Activated CD4-positive, alpha-beta T cell treated with anti-CD3 and anti-CD28 coated beads, Interleukin-2, amount 10 ng/mL, durations not matched to agents 7 days and 5 days (primary cell): ENCODE measurements around the gene DISC1. TPM values are rescaled to one million over a fixed set of nuclear protein-coding genes. Genes with fewer than 3 reads are reported as not detected.

Source experiments
- CTCF ChIA-PET: fragments of 350-600 bp; sonication (Branson Sonifier 250); formaldehyde crosslinking; loops from one replicate; lab custom pipeline; 2021; ENCODE audit warnings: antibody characterized with exemption; lab: Charles Lee
- POLR2A ChIA-PET: fragments of 350-600 bp; sonication (Branson Sonifier 250); formaldehyde crosslinking; loops from one replicate; lab custom pipeline; 2021; ENCODE audit warnings: antibody characterized with exemption; lab: Charles Lee
- DNase-seq: peaks from one replicate; pipeline ENCODE4 v3.0.0-alpha.2; 2020
- H3K27ac Mint-ChIP-seq: one replicate; pipeline ENCODE4 v1.8.0; 2021; ENCODE audit warnings: mild to moderate bottlenecking, moderate library complexity, mixed read lengths
- H3K27me3 Mint-ChIP-seq: one replicate; pipeline ENCODE4 v1.8.0; 2021; ENCODE audit warnings: mixed read lengths
- H3K36me3 Mint-ChIP-seq: one replicate; pipeline ENCODE4 v1.8.0; 2021; ENCODE audit warnings: low read depth, mixed read lengths
- H3K4me1 Mint-ChIP-seq: one replicate; pipeline ENCODE4 v1.8.0; 2021; ENCODE audit warnings: mixed read lengths
- H3K4me3 Mint-ChIP-seq: one replicate; pipeline ENCODE4 v1.8.0; 2021; ENCODE audit warnings: mild to moderate bottlenecking, moderate library complexity, mixed read lengths
- H3K9me3 Mint-ChIP-seq: one replicate; pipeline ENCODE4 v1.8.0; 2021; ENCODE audit warnings: mixed read lengths
- total RNA-seq, 2 experiments: library from RNA; stranded (reverse); gene quantifications; one replicate each; pipeline ENCODE4 v1.2.3, GENCODE V29; 2021

The DISC1 gene
- total RNA-seq, 2 experiments from 2014 or later, result 13.3 to 17.0 TPM

DNA sequence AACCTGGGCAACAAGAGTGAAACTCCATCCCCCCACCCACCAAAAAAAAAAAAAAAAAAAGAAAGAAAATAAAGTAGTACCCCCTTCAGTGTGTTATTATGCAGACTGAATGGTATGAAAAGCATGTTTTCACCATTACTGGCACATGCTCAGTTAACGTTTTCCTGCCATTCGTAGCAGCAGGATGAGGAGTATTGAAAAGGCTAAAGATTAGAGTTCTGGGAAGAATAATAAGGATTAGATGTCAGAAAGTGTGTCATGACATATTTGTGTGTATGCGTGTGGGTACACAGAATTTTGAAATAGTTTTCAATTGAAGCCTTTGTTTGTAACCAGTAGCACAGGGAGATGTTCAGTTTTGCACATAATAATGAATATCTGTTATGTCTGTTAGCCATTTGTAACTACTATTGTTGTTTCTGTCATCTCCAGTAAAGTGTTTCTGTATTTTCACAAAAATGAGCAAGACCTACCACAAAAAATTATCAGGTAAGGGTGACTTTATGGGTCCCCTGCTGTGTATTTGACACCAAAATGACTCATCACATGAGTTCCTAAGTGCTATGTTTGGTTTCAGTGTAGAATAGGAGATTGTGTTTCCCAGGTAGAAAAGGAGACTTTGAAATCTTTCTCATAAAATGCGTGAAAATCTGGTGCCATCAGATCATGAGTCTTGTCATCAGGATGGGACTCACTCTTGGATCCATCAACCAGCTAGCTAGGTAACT, 358.9 kb downstream of the DISC1 start:
- H3K27me3 Mint-ChIP-seq, result no peaks in the 10 kb centered on the region
- no peak for DNase-seq
- H3K36me3 Mint-ChIP-seq, result no peaks in the 10 kb centered on the region
- no peaks in the 10 kb centered on the region for H3K9me3 Mint-ChIP-seq
- no peak overlapping the region for H3K4me3 Mint-ChIP-seq
- ChIA-PET CTCF (no interaction called here), POLR2A (no interaction called here)
- peaks cover 2% of the 10 kb centered on the region for H3K4me1 Mint-ChIP-seq
- no peak overlapping the region for H3K27ac Mint-ChIP-seq

DNA sequence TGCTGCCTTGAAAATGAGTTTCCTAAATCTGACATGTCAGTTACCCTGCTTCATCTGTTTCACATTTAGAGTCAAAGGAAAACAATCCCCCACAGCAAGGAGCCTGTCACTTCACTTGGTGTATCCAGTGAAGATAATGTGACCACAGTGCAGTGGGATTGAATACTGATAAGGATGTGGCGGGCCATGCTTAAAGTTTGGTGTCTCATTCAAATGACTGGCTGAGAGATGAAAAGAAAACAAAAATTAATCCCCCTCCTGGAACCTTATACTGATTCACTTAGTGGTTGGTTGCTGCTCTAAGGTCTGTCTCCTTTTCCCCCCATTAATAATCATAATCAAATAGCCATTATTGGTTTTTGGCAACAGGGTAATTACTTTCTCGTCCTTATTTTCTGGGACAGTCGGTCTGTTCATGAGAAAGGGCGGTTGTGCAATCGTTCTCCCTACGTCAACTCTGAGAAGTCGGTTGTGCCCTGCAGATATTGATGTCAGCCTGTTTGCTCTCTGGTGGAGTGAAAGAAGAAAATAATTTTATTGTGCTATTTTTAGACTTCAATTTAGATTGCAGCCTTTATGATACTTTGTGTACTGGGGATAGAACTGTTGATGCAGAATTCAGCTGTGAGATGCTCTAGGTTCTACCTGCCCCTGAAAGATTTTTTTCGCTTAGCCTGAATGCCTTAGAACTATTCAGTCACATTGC, 360.2 kb downstream of the DISC1 start:
- Mint-ChIP-seq H3K27ac (no peak overlapping the region), H3K27me3 (no peaks in the 10 kb centered on the region), H3K4me3 (no peak overlapping the region), H3K9me3 (no peaks in the 10 kb centered on the region), H3K36me3 (no peaks in the 10 kb centered on the region), H3K4me1 (peaks cover 2% of the 10 kb centered on the region)
- ChIA-PET POLR2A (no interaction called here), CTCF (no interaction called here)
- no peak for DNase-seq

DNA sequence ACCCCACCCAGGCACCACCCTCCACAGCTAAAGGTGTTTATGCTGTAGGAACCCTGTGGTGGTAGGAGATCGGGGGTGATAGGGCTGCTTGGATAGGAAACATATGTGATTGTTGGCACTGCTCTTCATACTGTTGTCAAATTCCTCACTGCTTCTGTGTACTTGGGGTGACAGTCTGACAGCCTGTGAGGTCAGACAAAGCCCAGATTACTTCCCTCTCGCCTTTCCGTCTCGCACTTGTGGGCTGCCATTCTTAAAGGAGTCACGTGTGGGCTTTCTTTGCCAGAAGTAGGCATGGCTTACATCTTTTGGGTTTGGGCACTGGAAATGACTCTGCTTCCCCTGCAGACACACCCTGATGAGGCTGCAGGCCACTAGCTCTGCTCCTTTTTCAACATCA, 363.8 kb downstream of the DISC1 start:
- Mint-ChIP-seq H3K4me1 (no peaks in the 10 kb centered on the region), H3K4me3 (no peak overlapping the region), H3K36me3 (no peaks in the 10 kb centered on the region), H3K9me3 (no peaks in the 10 kb centered on the region), H3K27ac (no peak overlapping the region), H3K27me3 (no peaks in the 10 kb centered on the region)
- POLR2A ChIA-PET, result no interaction called here
- no peak for DNase-seq
- CTCF ChIA-PET, result no interaction called here

DNA sequence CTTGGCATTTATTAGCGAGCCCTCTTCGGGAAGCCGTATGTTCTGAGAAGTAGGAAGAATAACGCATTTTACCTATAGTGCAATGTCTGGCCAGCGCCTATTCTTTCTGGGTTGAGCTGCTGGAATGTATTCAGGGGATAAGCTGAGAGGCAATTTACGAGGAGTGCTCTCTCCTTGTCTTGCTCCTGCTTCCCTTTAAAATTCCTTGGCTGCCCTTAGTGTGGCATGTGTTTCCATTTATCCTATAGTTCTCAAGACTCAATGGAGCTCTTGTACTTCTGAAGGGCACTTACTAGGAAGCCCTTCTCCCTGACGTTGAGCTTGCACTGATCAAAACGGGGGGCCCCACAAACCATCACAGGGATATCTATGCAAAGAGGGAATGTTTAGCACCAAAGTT, 364.6 kb downstream of the DISC1 start:
- CTCF ChIA-PET, result no interaction called here
- DNase-seq, result no peak
- H3K4me1 Mint-ChIP-seq, result no peaks in the 10 kb centered on the region

DNA sequence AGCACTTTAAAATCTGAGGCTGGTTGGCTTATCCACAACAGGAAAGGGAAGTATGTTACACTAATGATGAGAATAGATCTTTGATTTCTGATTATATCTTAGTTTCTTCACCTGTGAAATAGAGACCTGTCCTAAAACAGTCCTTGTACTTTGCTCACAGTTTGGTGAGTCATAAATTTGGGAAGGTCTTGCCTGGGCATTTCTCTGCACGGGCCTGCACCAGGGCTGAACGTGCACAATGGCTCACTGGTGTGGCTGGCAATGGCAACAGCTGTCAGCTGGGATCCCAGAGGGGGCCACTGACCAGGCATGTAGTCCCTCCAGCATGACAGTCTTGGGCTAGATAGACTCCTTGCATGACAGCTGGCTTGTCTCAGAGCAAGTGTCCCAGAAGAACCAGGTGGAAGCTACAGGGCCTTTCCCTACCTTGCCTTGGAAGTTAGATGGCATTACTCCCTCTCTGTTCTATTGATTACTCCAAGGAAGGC, 367.4 kb downstream of the DISC1 start:
- H3K27ac Mint-ChIP-seq, result no peak overlapping the region
- CTCF ChIA-PET, result no interaction called here

More for the DNA sequence above, 364.6 kb downstream of the DISC1 start:
- POLR2A ChIA-PET, result interaction anchor here (0.7 kb wide), 1 partner anchor 35 kb away, joined by 3 read pairs; no protein-coding TSS in a partner anchor
- Mint-ChIP-seq H3K27ac (no peak overlapping the region), H3K36me3 (no peaks in the 10 kb centered on the region), H3K27me3 (no peaks in the 10 kb centered on the region), H3K4me3 (no peak overlapping the region), H3K9me3 (no peaks in the 10 kb centered on the region)

DNA sequence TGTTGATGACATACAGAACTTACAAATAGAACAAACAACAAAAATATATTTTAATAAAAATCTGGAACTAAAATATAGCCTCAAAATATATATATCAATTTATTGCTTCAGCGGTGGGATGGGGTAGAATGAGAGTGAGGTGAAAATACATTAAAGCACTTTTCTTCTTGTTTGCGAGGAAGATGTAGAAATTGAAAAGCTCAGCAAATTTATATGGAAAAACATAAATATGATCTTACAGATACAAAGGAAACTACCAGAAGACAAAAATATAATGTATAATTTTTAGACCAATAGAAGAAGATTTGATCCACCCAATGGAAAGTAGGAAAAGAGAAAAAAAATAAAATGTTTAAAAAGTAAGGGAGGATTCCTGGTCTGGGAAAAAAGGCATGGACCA, 372.2 kb downstream of the DISC1 start:
- Mint-ChIP-seq H3K9me3 (peaks cover 3% of the 10 kb centered on the region), H3K27me3 (no peaks in the 10 kb centered on the region), H3K4me1 (no peaks in the 10 kb centered on the region), H3K4me3 (no peak overlapping the region), H3K27ac (no peak overlapping the region), H3K36me3 (no peaks in the 10 kb centered on the region)
- ChIA-PET POLR2A (no interaction called here), CTCF (no interaction called here)
- DNase-seq, result no peak

More for the DNA sequence above, 367.4 kb downstream of the DISC1 start:
- Mint-ChIP-seq H3K9me3 (peaks cover 3% of the 10 kb centered on the region), H3K27me3 (no peaks in the 10 kb centered on the region), H3K4me3 (no peak overlapping the region), H3K4me1 (no peaks in the 10 kb centered on the region), H3K36me3 (no peaks in the 10 kb centered on the region)
- DNase-seq, result no peak
- POLR2A ChIA-PET, result no interaction called here

DNA sequence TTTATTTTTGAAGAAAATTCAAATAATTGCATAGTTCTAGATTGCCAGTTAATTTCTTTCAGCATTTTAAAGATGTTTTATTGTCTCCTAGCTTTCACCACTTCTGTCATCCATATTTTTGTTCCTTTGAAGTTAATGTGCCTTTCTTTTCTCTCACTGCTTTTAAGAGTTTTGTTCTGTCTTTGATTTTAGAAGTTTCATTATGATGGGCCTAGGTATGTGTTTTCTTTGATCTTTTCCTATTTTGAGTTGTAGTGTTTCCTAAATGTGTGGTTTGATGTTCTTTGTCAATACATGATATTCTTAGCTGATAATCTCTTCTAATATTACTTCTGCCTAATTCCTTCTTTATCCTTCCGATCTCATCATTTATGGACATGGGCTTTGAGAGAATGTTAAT, 378.7 kb downstream of the DISC1 start:
- no peak overlapping the region for H3K4me3 Mint-ChIP-seq
- H3K9me3 Mint-ChIP-seq, result no peaks in the 10 kb centered on the region
- POLR2A ChIA-PET, result no interaction called here
- CTCF ChIA-PET, result no interaction called here
- DNase-seq, result no peak
- peaks cover 2% of the 10 kb centered on the region for H3K27me3 Mint-ChIP-seq
- no peaks in the 10 kb centered on the region for H3K36me3 Mint-ChIP-seq
- peaks cover 3% of the 10 kb centered on the region for H3K4me1 Mint-ChIP-seq
- no peak overlapping the region for H3K27ac Mint-ChIP-seq

DNA sequence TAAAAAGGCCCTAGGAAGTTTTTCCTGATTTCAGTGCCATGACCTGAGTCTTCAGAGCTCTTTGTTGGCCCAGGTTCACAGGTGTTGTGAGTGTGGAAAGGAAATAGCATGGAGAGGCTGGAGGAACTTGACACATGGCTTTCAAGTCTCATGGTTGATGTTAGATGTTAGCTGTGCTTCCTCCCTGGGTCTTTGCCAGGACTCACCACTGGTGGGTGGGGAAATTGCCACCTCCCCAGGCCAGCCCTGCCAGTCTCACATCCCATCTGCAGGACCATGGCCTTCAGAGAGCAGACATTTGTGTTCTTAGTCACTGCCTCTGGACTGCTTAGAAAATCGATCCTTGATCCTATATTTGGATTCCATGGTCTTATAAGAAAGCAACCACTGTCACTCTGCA, 383.2 kb downstream of the DISC1 start:
- Mint-ChIP-seq H3K9me3 (no peaks in the 10 kb centered on the region), H3K4me3 (no peak overlapping the region), H3K27me3 (peaks cover 2% of the 10 kb centered on the region), H3K27ac (no peak overlapping the region), H3K36me3 (no peaks in the 10 kb centered on the region), H3K4me1 (peaks cover 3% of the 10 kb centered on the region)
- POLR2A ChIA-PET, result no interaction called here
- CTCF ChIA-PET, result no interaction called here
- DNase-seq, result no peak

DNA sequence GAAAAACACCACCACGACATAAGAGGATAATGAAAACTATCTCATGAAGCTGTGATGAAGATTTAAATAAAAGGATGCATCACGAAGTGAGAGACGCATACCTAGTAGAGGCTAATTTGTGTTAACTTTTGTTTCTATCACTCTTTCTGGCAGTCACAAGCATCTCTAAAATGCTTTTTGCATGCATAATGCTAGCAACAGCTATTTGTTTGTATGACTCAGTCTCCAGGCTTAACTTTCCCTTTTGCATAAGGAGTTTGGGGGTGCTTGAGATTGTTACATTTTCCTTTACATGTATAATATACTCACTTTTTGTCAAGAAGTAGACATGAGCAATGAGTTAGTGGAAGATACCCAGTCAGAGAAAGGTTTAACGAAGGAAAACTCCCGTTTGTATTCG, 385.4 kb downstream of the DISC1 start:
- H3K27ac Mint-ChIP-seq, result no peak overlapping the region
- ChIA-PET POLR2A (no interaction called here), CTCF (no interaction called here)
- H3K36me3 Mint-ChIP-seq, result no peaks in the 10 kb centered on the region
- DNase-seq, result no peak
- H3K4me1 Mint-ChIP-seq, result no peaks in the 10 kb centered on the region
- H3K9me3 Mint-ChIP-seq, result no peaks in the 10 kb centered on the region
- no peak overlapping the region for H3K4me3 Mint-ChIP-seq
- no peaks in the 10 kb centered on the region for H3K27me3 Mint-ChIP-seq

DNA sequence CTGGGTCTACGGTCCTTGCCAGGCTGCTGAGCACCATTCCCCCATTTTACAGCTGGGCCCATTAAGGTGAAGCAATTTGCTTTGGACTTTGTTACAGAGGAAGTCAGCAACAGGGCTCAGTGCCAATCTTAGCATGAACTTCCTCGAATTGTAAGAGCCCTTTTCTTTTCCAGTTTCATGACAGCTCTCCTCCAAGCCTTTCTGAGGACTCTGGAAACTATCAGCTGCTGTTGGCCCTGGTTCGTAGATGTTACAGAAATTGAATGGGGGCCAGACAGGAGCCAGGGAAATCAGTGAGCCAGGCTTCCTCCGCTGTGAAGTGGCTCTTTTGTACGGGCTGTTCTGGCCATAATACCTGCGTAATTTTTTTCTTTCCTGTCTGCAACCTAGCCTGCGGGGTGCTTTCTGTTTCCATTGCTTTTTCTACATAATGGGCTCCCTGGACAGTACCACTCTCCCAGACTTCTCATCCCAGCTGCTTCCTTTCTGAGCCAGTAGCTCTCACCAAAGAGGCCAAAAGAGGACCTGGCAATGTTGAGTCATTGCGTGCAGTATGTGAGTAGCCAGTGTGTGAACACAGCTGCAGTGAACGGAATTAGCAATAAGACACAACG, 386.3 kb downstream of the DISC1 start:
- POLR2A ChIA-PET, result no interaction called here
- Mint-ChIP-seq H3K36me3 (no peaks in the 10 kb centered on the region), H3K27ac (no peak overlapping the region), H3K4me1 (no peaks in the 10 kb centered on the region), H3K9me3 (no peaks in the 10 kb centered on the region), H3K27me3 (no peaks in the 10 kb centered on the region), H3K4me3 (no peak overlapping the region)
- CTCF ChIA-PET, result interaction anchor here (0.6 kb wide), 1 partner anchor 62 kb away, joined by 3 read pairs; no protein-coding TSS in a partner anchor
- DNase-seq, result no peak

DNA sequence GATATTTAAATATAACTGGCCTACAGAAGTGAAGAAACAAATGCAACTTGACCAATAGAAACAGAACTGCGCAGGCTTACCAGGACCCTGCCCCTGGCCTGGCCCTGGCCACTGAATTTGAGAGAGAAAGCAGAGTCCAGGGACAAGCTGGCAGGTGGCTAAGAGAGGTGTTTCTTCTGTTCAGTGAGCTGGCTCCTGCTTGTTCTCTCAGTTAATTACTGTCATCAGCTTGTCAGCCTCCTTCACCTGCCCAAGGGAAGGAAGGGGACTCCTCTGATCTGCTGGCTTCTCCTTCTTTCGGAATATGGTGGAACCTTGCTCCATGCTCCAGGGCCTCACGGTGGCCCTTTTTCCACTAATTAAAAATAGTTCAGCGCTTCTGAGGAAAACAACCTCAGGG, 388.4 kb downstream of the DISC1 start:
- H3K27ac Mint-ChIP-seq, result no peak overlapping the region
- no peaks in the 10 kb centered on the region for H3K36me3 Mint-ChIP-seq
- no peaks in the 10 kb centered on the region for H3K9me3 Mint-ChIP-seq
- ChIA-PET POLR2A (no interaction called here), CTCF (interaction anchor here (0.6 kb wide), 1 partner anchor 152 kb away, joined by 3 read pairs; no protein-coding TSS in a partner anchor)
- H3K4me1 Mint-ChIP-seq, result no peaks in the 10 kb centered on the region
- no peaks in the 10 kb centered on the region for H3K27me3 Mint-ChIP-seq
- H3K4me3 Mint-ChIP-seq, result no peak overlapping the region
- DNase-seq, result no peak

DNA sequence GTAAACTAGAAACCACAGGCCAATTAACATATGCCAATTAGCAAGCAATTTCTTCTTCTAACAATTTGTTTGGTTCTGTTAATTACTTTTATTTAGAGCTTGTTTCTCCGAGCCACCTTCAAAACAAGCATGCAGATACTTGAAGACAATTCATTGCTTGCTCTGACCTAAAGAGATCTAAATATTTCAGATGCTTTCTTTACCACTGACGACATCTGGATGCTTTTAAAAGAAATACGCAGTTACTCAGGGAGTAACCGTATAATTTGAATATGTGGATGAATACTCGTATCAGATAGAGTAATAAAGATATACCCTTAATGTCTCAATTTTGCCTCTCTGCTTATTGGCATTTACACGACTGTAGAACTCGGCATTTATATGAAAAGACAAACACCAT, 390.0 kb downstream of the DISC1 start:
- Mint-ChIP-seq H3K4me1 (no peaks in the 10 kb centered on the region), H3K4me3 (no peak overlapping the region), H3K27ac (no peak overlapping the region), H3K27me3 (no peaks in the 10 kb centered on the region), H3K9me3 (no peaks in the 10 kb centered on the region), H3K36me3 (no peaks in the 10 kb centered on the region)
- DNase-seq, result no peak
- ChIA-PET CTCF (no interaction called here), POLR2A (no interaction called here)

DNA sequence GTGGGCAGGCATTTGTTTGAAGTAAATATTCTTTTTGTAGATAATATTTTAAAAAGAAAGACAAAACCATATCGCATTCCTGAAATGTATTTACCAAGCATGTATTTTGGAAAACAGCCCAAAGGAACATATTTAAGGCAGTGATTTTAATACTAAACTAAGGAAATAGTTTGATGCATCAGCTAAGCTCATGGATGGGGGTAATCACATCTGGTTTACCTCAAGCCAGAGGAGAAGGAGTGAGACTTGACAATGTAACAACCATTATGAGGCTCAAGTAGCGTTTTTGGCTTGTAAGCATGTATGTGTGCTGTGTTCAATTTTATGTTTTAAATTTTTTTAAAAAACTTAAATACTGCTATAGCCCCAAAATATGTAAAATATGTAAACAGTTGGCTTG, 390.5 kb downstream of the DISC1 start:
- CTCF ChIA-PET, result no interaction called here
- no peak for DNase-seq
- Mint-ChIP-seq H3K9me3 (no peaks in the 10 kb centered on the region), H3K4me1 (no peaks in the 10 kb centered on the region), H3K36me3 (no peaks in the 10 kb centered on the region), H3K4me3 (no peak overlapping the region), H3K27me3 (no peaks in the 10 kb centered on the region), H3K27ac (no peak overlapping the region)
- POLR2A ChIA-PET, result interaction anchor here (0.6 kb wide), 1 partner anchor 9 kb away, joined by 3 read pairs; no protein-coding TSS in a partner anchor
